ENCODE results near the gene PCCA. TPM values are rescaled to one million over a fixed set of nuclear protein-coding genes. Genes with fewer than 3 reads are reported as not detected.

PCCA gene
- total RNA-seq, 1 donor from 2014 or later, result 7.7 TPM

- intact Hi-C loops (cut with micrococcal nuclease), result no loop called here
Measured at GRCh38 chr13:100533588-100534041, 444.7 kb downstream of the PCCA start.

GRCh38 chr13:100534147-100534843 lies 445.4 kb downstream of the PCCA start:
- intact Hi-C loops (cut with micrococcal nuclease), result no loop called here

GRCh38 chr13:100534911-100535310 lies 446.0 kb downstream of the PCCA start:
- intact Hi-C loops (cut with micrococcal nuclease), result no loop called here

GRCh38 chr13:100535426-100536135 lies 446.7 kb downstream of the PCCA start:
- intact Hi-C loops (cut with micrococcal nuclease), result no loop called here

- intact Hi-C loops (cut with micrococcal nuclease), result no loop called here
Measured at GRCh38 chr13:100536643-100537180, 447.8 kb downstream of the PCCA start.

GRCh38 chr13:100537486-100537885 lies 448.6 kb downstream of the PCCA start:
- intact Hi-C loops (cut with micrococcal nuclease), result no loop called here

GRCh38 chr13:100537951-100538462 lies 449.1 kb downstream of the PCCA start:
- intact Hi-C loops (cut with micrococcal nuclease), result no loop called here

- intact Hi-C loops (cut with micrococcal nuclease), result no loop called here
Measured at GRCh38 chr13:100540621-100541020, 451.7 kb downstream of the PCCA start.

GRCh38 chr13:100541897-100542825 lies 453.3 kb downstream of the PCCA start:
- intact Hi-C loops (cut with micrococcal nuclease), result loop anchor here (1.0 kb wide), 1 partner anchor 886 kb away; no protein-coding TSS in a partner anchor

- intact Hi-C loops (cut with micrococcal nuclease), result loop anchor here (1.0 kb wide), 1 partner anchor 886 kb away; no protein-coding TSS in a partner anchor
Measured at GRCh38 chr13:100542826-100543156, 453.9 kb downstream of the PCCA start.

GRCh38 chr13:100543872-100544602 lies 455.1 kb downstream of the PCCA start:
- intact Hi-C loops (cut with micrococcal nuclease), result no loop called here

- intact Hi-C loops (cut with micrococcal nuclease), result no loop called here
Measured at GRCh38 chr13:100544866-100545683, 456.2 kb downstream of the PCCA start.

GRCh38 chr13:100545684-100546061 lies 456.8 kb downstream of the PCCA start:
- intact Hi-C loops (cut with micrococcal nuclease), result no loop called here

GRCh38 chr13:100546713-100547405 lies 458.0 kb downstream of the PCCA start:
- intact Hi-C loops (cut with micrococcal nuclease), result no loop called here

GRCh38 chr13:100547791-100548201 lies 458.9 kb downstream of the PCCA start:
- intact Hi-C loops (cut with micrococcal nuclease), result no loop called here

GRCh38 chr13:100549316-100549715 lies 460.4 kb downstream of the PCCA start:
- intact Hi-C loops (cut with micrococcal nuclease), result no loop called here

GRCh38 chr13:100552755-100553154 lies 463.9 kb downstream of the PCCA start:
- intact Hi-C loops (cut with micrococcal nuclease), result no loop called here

GRCh38 chr13:100559886-100560285 lies 471.0 kb downstream of the PCCA start:
- intact Hi-C loops (cut with micrococcal nuclease), result no loop called here

All from T-helper 2 cell treated with Interferon-gamma antibody and Interleukin-4, amounts not matched to agents 100 ng/mL and 5 ng/mL, for 36 hours (primary cell).